Head of caudate nucleus (tissue), 42 donors: Measurements from ENCODE around the gene SLC35F3.

Experiments
- DNase-seq, 42 donors: peaks; one replicate each; pipeline versions ENCODE4 v3.0.0 to v3.0.0-alpha.2; 2020 to 2021; ENCODE audit warnings: mixed read lengths in 7 of 42
- intact Hi-C: fragments of 100-400 bp; cut with DNase I; formaldehyde crosslinking; loops from one replicate; pipeline ENCODE4 v1.15.0; 2022

SLC35F3 gene

GRCh38 chr1:234090212-234091064, 186.0 kb downstream of the SLC35F3 start:
- no peak for DNase-seq
- intact Hi-C loops = no loop called here

- intact Hi-C loops = no loop called here
- no peak for DNase-seq
Observed at GRCh38 chr1:234091065-234091401, 186.6 kb downstream of the SLC35F3 start.

GRCh38 chr1:234091876-234092275, 187.4 kb downstream of the SLC35F3 start:
- DNase-seq = no peak
- intact Hi-C loops = no loop called here

GRCh38 chr1:234093107-234093506, 188.6 kb downstream of the SLC35F3 start:
- intact Hi-C loops = no loop called here
- no peak for DNase-seq

- peak in 25 of 42 donors; percentile 8 to 68 (median 34) for DNase-seq
Observed at GRCh38 chr1:234093741-234094140, 189.3 kb downstream of the SLC35F3 start.

GRCh38 chr1:234094172-234094571, 189.7 kb downstream of the SLC35F3 start:
- intact Hi-C loops = no loop called here
- no peak for DNase-seq

More at GRCh38 chr1:234093741-234094140, 189.3 kb downstream of the SLC35F3 start:
- intact Hi-C loops = no loop called here

- DNase-seq = no peak
Observed at GRCh38 chr1:234096161-234096770, 191.8 kb downstream of the SLC35F3 start.

GRCh38 chr1:234102583-234102982, 198.1 kb downstream of the SLC35F3 start:
- no peak for DNase-seq
- intact Hi-C loops = no loop called here

More at GRCh38 chr1:234096161-234096770, 191.8 kb downstream of the SLC35F3 start:
- intact Hi-C loops = no loop called here

GRCh38 chr1:234103198-234103597, 198.7 kb downstream of the SLC35F3 start:
- DNase-seq = no peak
- intact Hi-C loops = no loop called here

GRCh38 chr1:234106032-234106431, 201.6 kb downstream of the SLC35F3 start:
- DNase-seq = no peak
- intact Hi-C loops = no loop called here

- no peak for DNase-seq
Observed at GRCh38 chr1:234107416-234108021, 203.0 kb downstream of the SLC35F3 start.

GRCh38 chr1:234108921-234109320, 204.4 kb downstream of the SLC35F3 start:
- intact Hi-C loops = no loop called here

More at GRCh38 chr1:234107416-234108021, 203.0 kb downstream of the SLC35F3 start:
- intact Hi-C loops = no loop called here

GRCh38 chr1:234109840-234110239, 205.4 kb downstream of the SLC35F3 start:
- intact Hi-C loops = no loop called here

More at GRCh38 chr1:234108921-234109320, 204.4 kb downstream of the SLC35F3 start:
- DNase-seq = no peak

GRCh38 chr1:234111458-234112142, 207.1 kb downstream of the SLC35F3 start:
- peak in 24 of 42 donors; percentile 11 to 60 (median 35) for DNase-seq
- intact Hi-C loops = no loop called here

More at GRCh38 chr1:234109840-234110239, 205.4 kb downstream of the SLC35F3 start:
- DNase-seq = no peak

GRCh38 chr1:234114648-234115307, 210.3 kb downstream of the SLC35F3 start:
- peak in 23 of 42 donors; percentile 19 to 81 (median 47) for DNase-seq
- intact Hi-C loops = no loop called here

GRCh38 chr1:234118911-234119310, 214.4 kb downstream of the SLC35F3 start:
- DNase-seq = peak in 17 of 42 donors; percentile 12 to 74 (median 39)
- intact Hi-C loops = no loop called here

- intact Hi-C loops = no loop called here
- no peak for DNase-seq
Observed at GRCh38 chr1:234119431-234119830, 215.0 kb downstream of the SLC35F3 start.

GRCh38 chr1:234120327-234120944, 216.0 kb downstream of the SLC35F3 start:
- intact Hi-C loops = no loop called here
- no peak for DNase-seq
